ENCODE data around the gene JARID2.

JARID2 gene

GRCh38 chr6:15245361-15246216, at the start of gene JARID2:
Gene JARID2 (plus strand): TSS chr6:15246069. CDS start chr6:15246540, 471 bp downstream.
- DNase-seq: peak; percentile 88

DNA sequence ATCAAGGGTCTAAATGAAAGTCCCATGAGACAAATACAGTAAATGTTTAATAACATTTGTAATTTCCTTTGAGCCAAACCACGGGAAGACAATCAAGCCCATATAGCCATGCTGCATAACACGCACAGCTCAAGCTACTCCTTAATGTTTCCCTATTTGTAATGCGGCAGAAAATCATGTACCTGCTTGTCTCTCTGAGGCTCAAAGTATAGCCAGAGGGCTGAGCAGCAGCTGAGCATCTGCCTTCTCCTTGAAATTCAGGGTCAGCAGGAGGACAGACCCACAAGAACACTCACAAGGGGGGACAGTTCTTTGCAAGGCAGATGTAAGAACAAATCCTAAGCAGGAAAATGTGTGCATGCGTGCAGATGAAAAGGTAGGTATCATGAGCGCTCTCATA, 45.8 kb upstream of the JARID2 start:
- DNase-seq: no peak

- no peak for DNase-seq
Observed at GRCh38 chr6:15205321-15205720, 40.5 kb upstream of the JARID2 start.

DNA sequence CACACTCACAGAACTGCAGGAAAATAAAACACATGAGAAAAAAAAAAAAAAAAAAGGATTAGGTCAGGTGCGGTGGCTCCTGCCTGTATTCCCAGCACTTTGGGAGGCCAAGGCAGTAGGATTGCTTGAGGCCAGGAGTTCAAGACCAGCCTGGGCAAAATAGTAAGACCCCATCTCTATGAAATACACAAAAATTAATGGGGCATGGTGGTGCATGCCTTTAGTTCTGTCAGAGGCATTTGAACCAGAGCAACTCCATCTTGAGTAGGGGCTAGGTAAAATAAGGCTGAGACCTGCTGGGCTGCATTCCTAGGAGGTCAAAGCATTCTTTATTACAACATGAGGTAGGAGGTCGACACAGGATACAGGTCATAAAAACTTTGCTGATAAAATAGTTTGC, 39.0 kb upstream of the JARID2 start:
- no peak for DNase-seq

- DNase-seq: no peak
Observed at GRCh38 chr6:15207923-15208322, 37.9 kb upstream of the JARID2 start.

DNA sequence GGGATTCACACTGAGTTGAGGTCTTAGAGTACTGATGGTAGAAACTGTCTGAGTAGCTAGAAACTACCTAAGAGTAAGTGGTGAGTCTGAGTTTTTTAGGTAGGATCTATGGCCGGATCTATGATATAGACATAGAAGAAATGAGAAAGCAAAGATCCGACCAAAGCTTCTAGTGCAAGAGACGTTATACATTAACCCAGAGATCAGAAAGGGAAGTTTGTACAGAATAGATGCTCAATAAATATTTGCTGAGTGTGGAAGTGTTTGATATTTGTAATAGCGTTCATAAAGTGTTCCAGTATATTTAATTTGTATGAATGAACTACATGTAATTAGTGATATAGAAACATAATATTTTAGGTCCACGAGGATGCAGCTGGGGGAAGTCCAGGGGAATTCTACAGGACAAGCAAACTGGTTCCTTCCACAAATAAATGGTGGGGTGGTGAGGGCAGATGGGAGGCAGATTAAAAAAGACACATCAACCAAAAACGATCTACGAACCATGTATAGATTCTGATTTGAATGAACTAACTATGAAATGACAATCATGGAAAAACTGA, 31.9 kb upstream of the JARID2 start:
- DNase-seq: no peak

DNA sequence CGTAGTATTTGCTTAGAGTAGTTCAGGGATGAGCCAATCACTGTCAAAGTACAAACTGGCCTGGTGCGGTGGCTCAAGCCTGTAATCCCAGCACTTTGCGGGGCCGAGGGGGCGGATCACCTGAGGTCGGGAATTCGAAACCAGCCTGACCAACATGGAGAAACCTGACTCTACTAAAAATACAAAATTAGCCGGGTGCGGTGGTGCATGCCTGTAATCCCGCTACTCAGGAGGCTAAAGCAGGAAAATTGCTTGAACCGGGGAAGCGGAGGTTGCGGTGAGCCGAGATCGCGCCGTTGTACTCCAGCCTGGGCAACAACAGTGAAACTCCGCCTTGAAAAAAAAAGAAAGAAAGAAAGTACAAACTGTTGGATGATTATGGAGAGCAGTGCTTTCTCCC, 27.5 kb upstream of the JARID2 start:
- DNase-seq: no peak

DNA sequence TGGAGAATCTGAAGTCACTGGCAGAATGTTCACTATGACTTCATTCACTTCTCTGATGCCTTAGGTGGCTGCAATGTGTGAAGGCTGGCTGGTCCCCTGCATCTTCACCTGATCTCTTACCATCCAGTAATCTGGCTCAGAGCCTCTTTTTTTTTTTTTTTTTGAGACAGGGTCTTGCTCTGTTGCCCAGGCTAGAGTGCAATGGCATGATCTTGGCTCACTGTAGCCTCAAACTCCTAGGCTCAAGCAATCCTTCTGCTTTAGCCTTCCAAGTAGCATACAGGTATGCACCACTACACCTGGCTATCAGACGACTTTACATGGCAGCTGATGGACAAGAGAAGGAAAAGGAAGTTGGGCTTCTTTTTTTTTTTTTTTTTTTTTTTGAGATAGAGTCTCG, 25.8 kb upstream of the JARID2 start:
- no peak for DNase-seq

GRCh38 chr6:15227827-15228318, 18.0 kb upstream of the JARID2 start:
- DNase-seq: no peak

DNA sequence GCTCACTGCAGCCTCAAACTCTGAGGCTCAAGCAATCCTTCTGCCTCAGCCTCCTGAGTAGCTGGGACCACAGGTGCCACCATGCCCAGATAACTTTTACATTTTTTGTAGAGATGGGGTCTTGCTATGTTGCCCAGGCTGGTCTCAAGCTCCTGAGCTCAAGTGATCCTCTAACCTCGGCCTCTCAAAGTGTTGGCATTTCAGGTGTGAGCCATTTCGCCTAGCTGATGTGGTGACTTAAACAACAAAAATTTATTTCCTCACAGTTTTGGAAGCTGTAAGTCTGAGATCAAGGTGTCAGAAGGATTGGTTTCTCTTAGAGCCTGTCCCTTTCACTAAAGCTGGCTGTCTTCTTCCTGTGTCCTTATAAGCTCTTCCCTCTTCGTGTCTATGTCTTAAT, 15.0 kb upstream of the JARID2 start:
- no peak for DNase-seq

DNA sequence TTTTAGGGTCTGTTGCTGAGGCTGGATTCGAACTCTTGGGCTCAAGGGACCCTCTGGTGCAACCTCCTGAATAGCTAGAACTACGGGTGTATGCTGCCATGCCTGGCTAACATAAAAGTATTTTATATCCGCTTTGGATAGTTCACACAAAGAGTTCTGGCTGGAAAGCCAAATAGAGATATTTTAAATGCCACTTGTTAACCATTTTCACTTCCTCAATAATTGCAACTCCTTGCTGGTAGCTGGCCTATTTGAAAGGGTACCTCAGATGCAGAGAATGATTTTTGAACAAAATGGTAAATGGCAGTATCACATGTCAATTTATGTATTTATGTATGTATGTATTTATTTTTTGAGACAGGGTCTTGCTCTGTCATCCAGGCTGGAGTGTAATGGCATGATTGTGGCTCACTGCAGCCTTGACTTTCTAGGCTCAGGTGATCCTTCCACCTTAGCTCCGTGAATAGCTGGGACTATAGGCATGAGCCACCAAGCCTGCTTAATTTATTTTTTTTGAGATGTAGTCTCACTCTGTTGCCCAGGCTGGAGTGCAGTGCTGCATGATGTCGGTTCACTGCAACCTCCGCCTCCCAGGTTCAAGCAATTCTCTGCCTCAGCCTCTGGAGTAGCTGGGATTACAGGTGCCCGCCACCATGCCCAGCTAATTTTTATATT, 12.9 kb upstream of the JARID2 start:
- DNase-seq: no peak

DNA sequence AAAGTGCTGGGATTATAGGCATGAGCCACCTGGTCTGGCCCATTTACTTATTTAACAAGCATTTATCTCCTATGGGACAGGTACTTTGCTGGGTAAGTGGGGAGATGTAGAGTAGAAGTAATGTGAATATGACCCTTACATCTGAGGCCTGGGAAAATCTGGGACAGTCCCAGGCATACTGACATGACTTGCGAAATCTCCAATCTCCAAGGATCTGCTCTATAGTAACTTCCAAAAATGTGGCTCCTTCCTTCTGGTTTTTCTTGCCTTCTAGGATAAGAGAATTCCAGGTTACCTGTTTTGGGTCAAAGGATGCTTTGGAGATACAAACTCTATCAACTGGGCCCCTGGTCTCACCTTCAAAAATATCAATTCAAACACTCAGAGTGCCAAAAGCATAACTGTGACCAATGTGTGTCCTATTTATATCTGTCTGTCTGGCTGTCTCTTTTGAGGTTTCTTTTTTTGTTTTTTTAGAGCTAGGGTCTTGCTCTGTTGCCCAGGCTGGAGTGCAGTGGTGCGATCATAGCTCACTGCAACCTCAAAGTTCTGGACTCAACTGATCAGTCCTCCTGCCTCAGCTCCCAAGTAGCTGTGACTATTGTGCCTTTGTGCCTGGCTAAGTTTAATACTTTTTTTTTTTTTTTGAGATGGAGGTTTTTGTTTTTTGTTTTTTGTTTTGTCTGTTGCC, 11.7 kb upstream of the JARID2 start:
- DNase-seq: no peak

DNA sequence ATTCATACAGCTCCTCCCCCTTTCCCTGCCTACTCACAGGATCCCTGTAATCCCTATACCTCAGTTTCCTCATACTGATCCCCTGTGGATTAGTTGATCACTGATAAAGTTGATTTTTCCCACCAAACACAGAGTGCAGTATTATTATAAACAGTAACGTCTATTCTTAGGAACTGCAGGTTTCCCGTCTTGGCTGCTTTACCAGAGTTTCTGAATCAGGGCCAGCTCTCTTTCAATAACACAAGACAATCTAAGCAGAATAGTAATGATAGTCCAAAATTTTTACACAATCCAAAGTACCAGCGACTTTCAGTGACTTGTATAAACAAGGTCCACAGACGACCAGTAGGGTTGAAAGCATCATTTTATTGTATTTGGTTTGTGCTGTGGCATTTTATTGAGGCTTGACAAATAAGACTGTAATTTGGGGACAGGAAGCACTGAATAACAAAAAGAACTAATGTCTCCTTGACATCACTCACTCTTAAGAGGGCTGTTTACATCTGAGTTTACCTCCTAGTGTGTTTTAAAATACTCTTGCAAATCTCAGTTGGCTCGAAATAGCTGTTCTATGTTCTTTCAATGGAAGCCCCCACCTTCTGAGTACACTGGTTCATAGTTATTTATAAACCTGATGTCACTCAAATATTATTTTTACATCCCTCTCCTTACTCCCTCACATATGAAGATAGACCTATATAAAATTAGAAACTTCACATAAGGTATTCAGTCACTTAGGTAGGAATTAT, 6.1 kb upstream of the JARID2 start:
- no peak for DNase-seq

GRCh38 chr6:15242503-15242902, 3.4 kb upstream of the JARID2 start:
- DNase-seq: no peak

GRCh38 chr6:15242937-15243614, 2.8 kb upstream of the JARID2 start:
- peak; percentile 33 for DNase-seq

DNA sequence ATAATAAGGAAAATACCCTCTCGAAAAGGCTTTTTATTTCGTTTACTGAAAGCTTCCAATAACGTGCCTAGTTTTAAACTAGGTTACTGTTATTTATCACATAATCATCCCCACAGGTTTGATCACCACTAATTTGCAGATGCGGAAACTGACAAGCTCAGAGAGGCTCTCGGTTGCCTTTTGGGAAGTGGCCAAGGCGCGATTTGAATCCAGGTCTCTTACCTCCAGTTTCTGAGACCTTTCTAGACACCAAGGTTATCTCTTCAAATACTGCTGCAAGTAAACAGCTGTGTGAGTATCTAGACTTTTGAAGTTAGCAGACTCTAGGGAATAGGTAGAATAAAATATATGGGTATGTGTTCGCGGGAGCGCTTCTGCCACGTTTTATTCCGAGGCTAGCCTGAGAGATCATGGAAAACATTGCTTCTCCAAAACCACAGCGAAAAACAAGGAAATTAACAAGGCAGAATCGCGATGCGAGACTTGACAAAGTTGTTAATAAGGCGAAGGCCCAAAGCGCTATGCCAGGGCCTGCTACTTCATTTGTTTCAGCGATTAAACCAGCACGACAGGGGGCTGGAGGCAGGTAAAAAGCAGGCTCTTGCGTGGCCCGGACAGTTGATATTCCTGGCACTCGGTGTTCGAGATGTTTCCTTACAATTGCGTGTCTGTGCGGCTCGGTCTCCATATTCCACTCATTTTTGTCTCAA, 1.8 kb upstream of the JARID2 start:
- DNase-seq: no peak

DNA sequence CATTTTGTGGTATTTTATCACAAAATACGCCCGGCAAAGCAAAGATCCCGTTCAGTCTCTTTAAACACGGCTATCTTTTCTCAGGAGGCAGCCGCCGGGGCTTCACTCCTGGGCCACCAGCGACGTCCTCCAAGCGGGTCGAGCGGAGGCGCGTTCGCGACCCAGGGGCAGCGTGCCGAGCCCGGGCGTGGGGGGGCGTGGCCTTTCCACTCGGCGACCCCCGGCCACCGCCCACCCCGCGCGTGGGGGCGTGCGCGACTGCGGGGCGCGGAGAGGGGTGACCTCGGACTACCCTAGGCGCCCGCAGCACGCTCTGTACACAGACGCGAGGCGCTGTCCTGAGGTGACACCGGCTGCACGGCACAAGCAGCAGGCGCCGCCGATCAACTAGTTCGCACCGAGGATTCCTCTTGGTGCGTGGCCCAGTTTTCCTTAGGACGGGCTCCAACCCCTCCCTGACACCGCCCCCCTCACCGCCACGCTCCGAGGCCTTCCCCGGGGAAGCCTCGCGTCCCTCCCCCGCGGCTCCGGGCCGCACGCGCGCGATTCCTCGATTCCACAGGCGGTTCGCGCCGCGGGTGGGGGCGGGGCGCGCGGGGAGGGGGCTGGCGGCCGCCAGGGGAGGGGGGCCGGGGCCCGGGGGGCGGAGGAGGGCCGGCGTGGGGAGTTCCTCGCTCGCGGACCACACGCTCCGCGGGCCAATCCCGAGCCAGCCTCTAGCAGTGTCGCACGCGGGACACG, 1.1 kb upstream of the JARID2 start:
- peak; percentile 41 for DNase-seq

DNA sequence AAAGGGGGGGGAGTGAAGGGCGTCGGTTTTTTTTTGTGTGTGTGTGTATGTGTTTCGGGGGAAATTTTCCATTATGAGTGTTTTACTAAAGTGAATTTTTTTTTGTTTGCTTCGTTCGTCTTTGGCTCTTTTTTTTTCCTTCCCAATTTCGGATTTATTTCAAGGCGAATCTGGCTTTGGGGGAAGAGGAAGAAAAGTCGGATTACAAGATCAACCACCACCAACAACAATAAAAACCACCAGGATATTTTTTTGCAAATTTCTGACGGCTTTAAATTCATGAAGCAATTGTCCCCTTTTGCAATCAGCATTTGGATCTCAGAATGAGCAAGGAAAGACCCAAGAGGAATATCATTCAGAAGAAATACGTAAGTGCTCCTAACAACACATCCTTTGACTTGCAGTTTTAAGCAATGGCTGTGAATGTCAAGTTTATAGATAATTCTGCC, 372 bp downstream of the JARID2 start:
- DNase-seq: no peak

DNA sequence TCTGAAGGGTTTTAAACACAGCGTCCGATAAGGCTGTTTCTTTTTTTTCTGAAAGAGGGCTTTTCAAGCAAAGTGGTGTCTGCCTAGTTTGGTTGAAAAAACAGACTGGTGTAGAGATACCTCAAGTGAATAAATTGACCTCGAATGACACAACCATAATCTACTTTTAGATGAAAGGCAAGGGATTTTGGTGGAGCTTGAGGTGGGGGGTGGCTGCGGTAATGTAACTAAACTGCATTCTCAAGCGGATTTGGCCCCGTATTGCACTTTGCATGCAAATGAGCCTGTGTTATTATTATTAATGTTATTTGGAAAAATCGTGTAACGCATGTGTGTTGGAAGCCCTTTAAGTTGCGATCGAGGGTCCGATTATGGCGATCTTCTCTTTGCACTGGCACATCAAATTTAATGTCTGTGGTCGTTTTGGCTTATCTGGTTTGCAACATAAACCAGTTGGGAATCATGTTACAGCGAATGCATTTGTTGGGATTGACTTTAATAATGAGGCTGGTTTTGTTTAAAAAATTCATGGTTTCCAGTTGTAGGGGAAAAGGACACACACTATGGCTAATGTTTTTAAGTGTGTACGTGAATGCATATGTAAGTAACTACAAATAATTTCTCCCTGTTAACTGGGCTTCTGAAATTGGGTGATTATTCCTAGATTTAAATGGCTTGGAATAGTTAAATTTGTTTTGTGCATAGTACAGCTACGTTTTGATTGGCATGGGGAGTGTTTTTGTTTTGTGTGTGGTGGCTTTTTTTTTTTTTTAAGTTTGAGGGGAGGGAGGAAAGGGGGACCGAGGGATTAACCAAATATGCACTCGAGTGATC, 1.0 kb downstream of the JARID2 start:
- DNase-seq: no peak
